ENCODE measurements around the gene USPL1.
A peak's percentile ranks its signal among the peaks of the same experiment; 100 is the strongest.
"Not testable (repeated sequence)": the region's sequence is repeated elsewhere in the genome, so short reads cannot be mapped to it uniquely, and the experiment has no call there.

USPL1 gene

GRCh38 chr13:30587231-30587630 lies 30.5 kb upstream of the USPL1 start:
- H3K4me3 ChIP-seq (ENCODE audit: low read depth, low read length): no peak overlapping the region
- TF ChIP-seq MAX (IDR thresholded peaks at IDR 0.05; ENCODE audit: low read depth, low read length) (no peak), POLR2A (IDR thresholded peaks at IDR 0.05; ENCODE audit: extremely low read depth, insufficient read length) (no peak)
- DNase-seq (ENCODE audit: low read depth): no peak

- H3K4me3 ChIP-seq (ENCODE audit: low read depth, low read length): no peak overlapping the region
These were observed 30.0 kb upstream of the USPL1 start for GRCh38 chr13:30587739-30588138.

DNA sequence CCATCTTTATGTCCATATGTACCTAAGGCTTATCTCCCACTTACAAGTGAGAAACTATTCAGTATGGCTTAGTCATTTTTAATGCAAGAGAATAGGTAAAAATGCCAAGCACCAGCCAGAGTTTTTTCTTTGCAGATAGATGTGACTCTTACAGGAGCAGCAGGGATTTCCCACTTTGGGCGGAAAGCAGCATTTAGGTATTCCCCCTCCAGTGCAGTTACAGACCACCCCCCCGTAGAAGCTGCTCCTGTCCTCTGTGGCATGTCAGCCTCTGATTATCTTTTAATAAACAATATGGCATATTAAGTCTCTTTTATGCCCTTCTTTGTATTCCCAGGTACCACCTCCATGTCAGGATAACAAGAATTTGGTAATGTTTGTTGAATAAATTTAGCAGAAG lies 24.7 kb upstream of the USPL1 start:
- TF ChIP-seq MAX (IDR thresholded peaks at IDR 0.05; ENCODE audit: low read depth, low read length) (no peak), POLR2A (IDR thresholded peaks at IDR 0.05; ENCODE audit: extremely low read depth, insufficient read length) (no peak), MYC (IDR thresholded peaks at IDR 0.05; ENCODE audit: low read depth, low read length) (no peak)
- TF ChIP-seq, protein P1, sequence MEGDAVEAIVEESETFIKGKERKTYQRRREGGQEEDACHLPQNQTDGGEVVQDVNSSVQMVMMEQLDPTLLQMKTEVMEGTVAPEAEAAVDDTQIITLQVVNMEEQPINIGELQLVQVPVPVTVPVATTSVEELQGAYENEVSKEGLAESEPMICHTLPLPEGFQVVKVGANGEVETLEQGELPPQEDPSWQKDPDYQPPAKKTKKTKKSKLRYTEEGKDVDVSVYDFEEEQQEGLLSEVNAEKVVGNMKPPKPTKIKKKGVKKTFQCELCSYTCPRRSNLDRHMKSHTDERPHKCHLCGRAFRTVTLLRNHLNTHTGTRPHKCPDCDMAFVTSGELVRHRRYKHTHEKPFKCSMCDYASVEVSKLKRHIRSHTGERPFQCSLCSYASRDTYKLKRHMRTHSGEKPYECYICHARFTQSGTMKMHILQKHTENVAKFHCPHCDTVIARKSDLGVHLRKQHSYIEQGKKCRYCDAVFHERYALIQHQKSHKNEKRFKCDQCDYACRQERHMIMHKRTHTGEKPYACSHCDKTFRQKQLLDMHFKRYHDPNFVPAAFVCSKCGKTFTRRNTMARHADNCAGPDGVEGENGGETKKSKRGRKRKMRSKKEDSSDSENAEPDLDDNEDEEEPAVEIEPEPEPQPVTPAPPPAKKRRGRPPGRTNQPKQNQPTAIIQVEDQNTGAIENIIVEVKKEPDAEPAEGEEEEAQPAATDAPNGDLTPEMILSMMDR (IDR thresholded peaks at IDR 0.05; ENCODE audit: low read depth, low read length): no peak
- no peak overlapping the region for H3K4me3 ChIP-seq (ENCODE audit: low read depth, low read length)
- DNase-seq (ENCODE audit: low read depth): no peak

More at GRCh38 chr13:30587739-30588138, 30.0 kb upstream of the USPL1 start:
- TF ChIP-seq MYC (IDR thresholded peaks at IDR 0.05; ENCODE audit: low read depth, low read length): no peak
- TF ChIP-seq, protein P1 (IDR thresholded peaks at IDR 0.05; ENCODE audit: low read depth, low read length): no peak
- TF ChIP-seq POLR2A (IDR thresholded peaks at IDR 0.05; ENCODE audit: extremely low read depth, insufficient read length): no peak
- TF ChIP-seq MAX (IDR thresholded peaks at IDR 0.05; ENCODE audit: low read depth, low read length): no peak
- DNase-seq (ENCODE audit: low read depth): no peak

DNA sequence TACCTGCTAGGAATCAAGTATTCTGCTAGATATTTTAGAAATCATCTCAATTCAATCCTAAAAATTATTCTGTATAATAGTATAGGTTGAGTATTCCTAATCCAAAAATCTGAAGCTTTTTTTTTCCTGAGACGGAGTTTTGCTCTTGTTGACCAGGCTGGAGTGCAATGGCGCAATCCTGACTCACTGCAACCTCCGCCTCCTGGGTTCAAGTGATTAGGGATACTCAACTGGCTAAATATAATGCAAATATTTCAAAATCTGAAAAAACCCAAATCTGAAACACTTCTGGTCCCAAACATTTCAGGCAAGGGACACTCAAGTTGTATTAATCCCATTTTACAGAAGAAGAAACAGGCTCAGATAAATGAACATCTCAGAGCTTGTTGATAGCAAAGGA lies 17.2 kb upstream of the USPL1 start:
- DNase-seq (ENCODE audit: low read depth): peak; percentile 39
- TF ChIP-seq MAX (IDR thresholded peaks at IDR 0.05; ENCODE audit: low read depth, low read length): no peak
- H3K4me3 ChIP-seq (ENCODE audit: low read depth, low read length): no peak overlapping the region

- H3K4me3 ChIP-seq (ENCODE audit: low read depth, low read length): no peak overlapping the region
- TF ChIP-seq MAX (IDR thresholded peaks at IDR 0.05; ENCODE audit: low read depth, low read length): no peak
- TF ChIP-seq POLR2A (IDR thresholded peaks at IDR 0.05; ENCODE audit: extremely low read depth, insufficient read length): no peak
- TF ChIP-seq MYC (IDR thresholded peaks at IDR 0.05; ENCODE audit: low read depth, low read length): no peak
- TF ChIP-seq, protein P1 (IDR thresholded peaks at IDR 0.05; ENCODE audit: low read depth, low read length): no peak
- DNase-seq (ENCODE audit: low read depth): no peak
These were observed 15.9 kb upstream of the USPL1 start for GRCh38 chr13:30601836-30602235.

DNA sequence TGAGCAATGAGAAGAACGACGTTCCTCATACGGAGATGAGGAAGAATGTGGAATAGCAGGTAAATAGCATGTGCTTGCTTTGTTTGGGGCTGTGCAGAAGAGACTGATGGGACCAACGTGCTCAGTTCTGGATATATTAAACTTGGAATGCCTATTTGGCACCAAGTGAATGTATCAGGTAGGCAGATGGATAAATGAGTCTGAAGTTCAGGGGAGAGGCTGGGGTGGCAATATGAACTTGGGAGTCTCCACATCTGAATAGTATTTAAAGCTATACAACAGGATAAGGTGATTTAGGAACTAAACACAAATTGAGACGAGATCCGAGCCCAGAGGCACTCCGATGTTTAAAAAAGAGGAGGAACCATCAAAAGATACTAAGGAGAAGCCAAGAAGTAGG lies 12.7 kb upstream of the USPL1 start:
- TF ChIP-seq MAX (IDR thresholded peaks at IDR 0.05; ENCODE audit: low read depth, low read length): no peak
- no peak for TF ChIP-seq POLR2A (IDR thresholded peaks at IDR 0.05; ENCODE audit: extremely low read depth, insufficient read length)
- TF ChIP-seq, protein P1 (IDR thresholded peaks at IDR 0.05; ENCODE audit: low read depth, low read length): no peak
- TF ChIP-seq MYC (IDR thresholded peaks at IDR 0.05; ENCODE audit: low read depth, low read length): no peak
- H3K4me3 ChIP-seq (ENCODE audit: low read depth, low read length): no peak overlapping the region
- no peak for DNase-seq (ENCODE audit: low read depth)

GRCh38 chr13:30607186-30607585 lies 10.5 kb upstream of the USPL1 start:
- DNase-seq (ENCODE audit: low read depth): peak; percentile 25
- H3K4me3 ChIP-seq (ENCODE audit: low read depth, low read length): not testable (repeated sequence)
